K562 (cell line): ENCODE results near the gene NUMB.

Experiments used
- CEBPB ChIP-seq: fragments of 450-650 bp; IDR thresholded peaks from 2 replicates; pipeline ENCODE4 v1.6.1; 2016; ENCODE audit warnings: missing genetic modification characterization, missing compliant biosample characterization
- NR2C2 ChIP-seq, 2 experiments: fragments of 200-800 bp in 1 of 2; sonication (Bioruptor generic) in 1 of 2; sonication (generic) in 1 of 2; formaldehyde crosslinking in 1 of 2; IDR thresholded peaks; 2 replicates each; pipeline versions ENCODE4 v1.6.1 to v1.8.0; 2016 to 2022; ENCODE audit warnings: mild to moderate bottlenecking in 1 of 2, missing compliant biosample characterization in 1 of 2, missing genetic modification characterization in 1 of 2, missing genetic modification reagents in 1 of 2
- PTRF ChIP-seq: fragments of 450-650 bp; IDR thresholded peaks from 2 replicates; pipeline ENCODE4 v1.6.1; 2016; ENCODE audit warnings: mild to moderate bottlenecking, missing genetic modification characterization, missing compliant biosample characterization
- ZNF445 ChIP-seq: fragments of 250-450 bp; sonication (Bioruptor Pico); IDR thresholded peaks from 2 replicates; pipeline ENCODE4 v1.4.0; 2020; ENCODE audit warnings: low read depth, mild to moderate bottlenecking, moderate library complexity
- ZNF695 ChIP-seq: fragments of 450-650 bp; formaldehyde crosslinking; IDR thresholded peaks from 2 replicates; pipeline ENCODE4 v1.4.0; 2020; ENCODE audit warnings: mild to moderate bottlenecking, moderate library complexity

DNA sequence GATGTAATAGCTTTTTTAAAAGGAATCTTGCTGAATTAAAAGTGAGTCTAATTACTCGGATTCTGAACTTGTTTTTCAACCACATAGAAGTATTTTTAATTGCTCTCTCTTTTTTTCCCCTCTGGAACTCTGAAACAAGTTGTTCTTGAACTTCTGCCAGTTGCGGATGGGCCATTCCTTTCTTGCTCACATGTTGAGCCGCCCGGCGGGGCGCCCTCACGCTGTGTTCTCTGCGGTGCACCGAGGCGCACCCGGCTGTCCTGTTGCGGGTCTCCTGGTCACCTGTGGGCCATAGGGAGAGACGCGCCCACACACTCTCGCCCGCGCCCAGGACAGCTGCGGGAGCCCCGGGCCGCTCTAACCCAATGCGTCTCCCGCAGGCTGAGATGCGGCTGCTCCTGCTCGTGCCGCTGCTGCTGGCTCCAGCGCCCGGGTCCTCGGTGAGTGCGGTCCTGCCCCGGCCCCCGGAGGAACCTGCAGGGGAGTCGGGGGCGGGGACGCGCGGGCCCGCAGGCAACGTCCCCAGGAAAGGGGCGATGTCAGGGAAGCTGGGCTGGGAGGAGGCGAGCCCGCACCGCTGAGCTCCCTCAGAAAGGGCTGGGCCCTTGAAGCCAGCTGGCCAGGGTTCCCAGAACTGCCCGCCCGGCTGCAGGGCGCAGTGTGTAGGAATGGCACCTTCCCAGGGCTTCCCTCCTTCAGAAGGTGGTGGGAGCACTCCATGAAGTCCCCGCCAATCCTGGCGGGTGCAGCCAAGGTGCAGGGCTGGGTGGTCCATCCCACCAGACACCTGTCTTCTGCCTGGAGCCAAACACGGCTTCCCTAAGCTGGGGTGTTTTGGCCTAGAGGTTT, 218.7 kb downstream of the NUMB start:
- TF ChIP-seq PTRF (tag) = no peak
- TF ChIP-seq CEBPB (tag) = no peak
- TF ChIP-seq ZNF445 (CRISPR knock-in tag) = no peak
- no peak for TF ChIP-seq ZNF695
- TF ChIP-seq NR2C2 (CRISPR knock-in tag; IDR thresholded peaks at IDR 0.05) = no peak
- TF ChIP-seq NR2C2 (tag; IDR thresholded peaks at IDR 0.05) = no peak
